ENCODE data around the gene UHRF1.

Gene UHRF1

GRCh38 chr19:4909156-4909896, at the start of gene UHRF1:
UHRF1 (plus strand) TSS chr19:4909501; CDS start chr19:4910886, 1,385 bp downstream.
- no peaks in the 10 kb centered on the region for H3K27me3 ChIP-seq (ENCODE audit: low read depth, low read length)
- H3K4me3 ChIP-seq (ENCODE audit: low read depth in 1 of 2, low read length in 2 of 2) = peak within 1 kb of the TSS; percentile 67 to 74
- peaks cover 9 to 27% of the 10 kb centered on the region in 2 donors for H3K4me1 ChIP-seq (ENCODE audit: control insufficient read depth in 1 of 2, insufficient read depth in 2 of 2, low read length in 2 of 2)
- H3K36me3 ChIP-seq (ENCODE audit: control insufficient read depth in 1 of 2, insufficient read depth in 2 of 2, low read length in 2 of 2) = no peaks in the 10 kb centered on the region
- H3K27ac ChIP-seq (ENCODE audit: low read length) = no peak within 1 kb of the TSS
- H3K9me3 ChIP-seq (ENCODE audit: control insufficient read depth in 1 of 2, low read length in 2 of 2) = no peaks in the 10 kb centered on the region

- no peak overlapping the region for H3K27ac ChIP-seq (ENCODE audit: low read length)
- H3K27me3 ChIP-seq (ENCODE audit: low read depth, low read length) = no peaks in the 10 kb centered on the region
- no peaks in the 10 kb centered on the region for H3K9me3 ChIP-seq (ENCODE audit: control insufficient read depth in 1 of 2, low read length in 2 of 2)
- no peaks in the 10 kb centered on the region for H3K4me1 ChIP-seq (ENCODE audit: control insufficient read depth in 1 of 2, insufficient read depth in 2 of 2, low read length in 2 of 2)
- H3K4me3 ChIP-seq (ENCODE audit: low read depth in 1 of 2, low read length in 2 of 2) = no peak overlapping the region
- peaks cover 15 to 41% of the 10 kb centered on the region in 2 donors for H3K36me3 ChIP-seq (ENCODE audit: control insufficient read depth in 1 of 2, insufficient read depth in 2 of 2, low read length in 2 of 2)
Measured at GRCh38 chr19:4859697-4860096, 49.6 kb upstream of the UHRF1 start.

GRCh38 chr19:4861147-4861546, 48.2 kb upstream of the UHRF1 start:
- Histone ChIP-seq H3K27ac (ENCODE audit: low read length) (no peak overlapping the region), H3K36me3 (ENCODE audit: control insufficient read depth in 1 of 2, insufficient read depth in 2 of 2, low read length in 2 of 2) (peaks cover 11 to 35% of the 10 kb centered on the region in 2 donors), H3K27me3 (ENCODE audit: low read depth, low read length) (no peaks in the 10 kb centered on the region), H3K4me1 (ENCODE audit: control insufficient read depth in 1 of 2, insufficient read depth in 2 of 2, low read length in 2 of 2) (no peaks in the 10 kb centered on the region), H3K9me3 (ENCODE audit: control insufficient read depth in 1 of 2, low read length in 2 of 2) (no peaks in the 10 kb centered on the region), H3K4me3 (ENCODE audit: low read depth in 1 of 2, low read length in 2 of 2) (no peak overlapping the region)

GRCh38 chr19:4866595-4867424, 42.5 kb upstream of the UHRF1 start:
- Histone ChIP-seq H3K27me3 (ENCODE audit: low read depth, low read length) (no peaks in the 10 kb centered on the region), H3K4me1 (ENCODE audit: control insufficient read depth in 1 of 2, insufficient read depth in 2 of 2, low read length in 2 of 2) (peaks cover 4% of the 10 kb centered on the region in 2 donors), H3K36me3 (ENCODE audit: control insufficient read depth in 1 of 2, insufficient read depth in 2 of 2, low read length in 2 of 2) (no peaks in the 10 kb centered on the region), H3K27ac (ENCODE audit: low read length) (peak overlapping the region; percentile 73), H3K9me3 (ENCODE audit: control insufficient read depth in 1 of 2, low read length in 2 of 2) (no peaks in the 10 kb centered on the region), H3K4me3 (ENCODE audit: low read depth in 1 of 2, low read length in 2 of 2) (peak overlapping the region; percentile 81 to 84)

GRCh38 chr19:4867534-4868285, 41.6 kb upstream of the UHRF1 start, which contains the start of gene PLIN3:
PLIN3 (minus strand) TSS chr19:4867667; CDS start chr19:4861394, 6,273 bp downstream.
- H3K27ac ChIP-seq (ENCODE audit: low read length) = peak within 1 kb of the TSS; percentile 73
- no peaks in the 10 kb centered on the region for H3K36me3 ChIP-seq (ENCODE audit: control insufficient read depth in 1 of 2, insufficient read depth in 2 of 2, low read length in 2 of 2)
- no peaks in the 10 kb centered on the region for H3K9me3 ChIP-seq (ENCODE audit: control insufficient read depth in 1 of 2, low read length in 2 of 2)
- H3K4me3 ChIP-seq (ENCODE audit: low read depth in 1 of 2, low read length in 2 of 2) = peak within 1 kb of the TSS; percentile 81 to 84
- H3K27me3 ChIP-seq (ENCODE audit: low read depth, low read length) = no peaks in the 10 kb centered on the region
- peaks cover 4% of the 10 kb centered on the region in 2 donors for H3K4me1 ChIP-seq (ENCODE audit: control insufficient read depth in 1 of 2, insufficient read depth in 2 of 2, low read length in 2 of 2)

GRCh38 chr19:4868286-4868834, 40.9 kb upstream of the UHRF1 start:
- Histone ChIP-seq H3K4me3 (ENCODE audit: low read depth in 1 of 2, low read length in 2 of 2) (peak overlapping the region in 1 of 2 donors; percentile 81), H3K27ac (ENCODE audit: low read length) (no peak overlapping the region), H3K4me1 (ENCODE audit: control insufficient read depth in 1 of 2, insufficient read depth in 2 of 2, low read length in 2 of 2) (peaks cover 4% of the 10 kb centered on the region in 2 donors), H3K27me3 (ENCODE audit: low read depth, low read length) (no peaks in the 10 kb centered on the region), H3K36me3 (ENCODE audit: control insufficient read depth in 1 of 2, insufficient read depth in 2 of 2, low read length in 2 of 2) (no peaks in the 10 kb centered on the region), H3K9me3 (ENCODE audit: control insufficient read depth in 1 of 2, low read length in 2 of 2) (no peaks in the 10 kb centered on the region)

GRCh38 chr19:4870025-4870700, 39.1 kb upstream of the UHRF1 start:
- Histone ChIP-seq H3K9me3 (ENCODE audit: control insufficient read depth in 1 of 2, low read length in 2 of 2) (no peaks in the 10 kb centered on the region), H3K27ac (ENCODE audit: low read length) (no peak overlapping the region)

GRCh38 chr19:4871711-4872110, 37.6 kb upstream of the UHRF1 start:
- Histone ChIP-seq H3K4me3 (ENCODE audit: low read depth in 1 of 2, low read length in 2 of 2) (no peak overlapping the region), H3K27ac (ENCODE audit: low read length) (no peak overlapping the region), H3K4me1 (ENCODE audit: control insufficient read depth in 1 of 2, insufficient read depth in 2 of 2, low read length in 2 of 2) (peaks cover 0 to under 1% of the 10 kb centered on the region in 2 donors), H3K27me3 (ENCODE audit: low read depth, low read length) (no peaks in the 10 kb centered on the region), H3K9me3 (ENCODE audit: control insufficient read depth in 1 of 2, low read length in 2 of 2) (no peaks in the 10 kb centered on the region), H3K36me3 (ENCODE audit: control insufficient read depth in 1 of 2, insufficient read depth in 2 of 2, low read length in 2 of 2) (no peaks in the 10 kb centered on the region)

More at GRCh38 chr19:4870025-4870700, 39.1 kb upstream of the UHRF1 start:
- no peaks in the 10 kb centered on the region for H3K36me3 ChIP-seq (ENCODE audit: control insufficient read depth in 1 of 2, insufficient read depth in 2 of 2, low read length in 2 of 2)
- H3K4me1 ChIP-seq (ENCODE audit: control insufficient read depth in 1 of 2, insufficient read depth in 2 of 2, low read length in 2 of 2) = peaks cover 4% of the 10 kb centered on the region in 2 donors
- no peak overlapping the region for H3K4me3 ChIP-seq (ENCODE audit: low read depth in 1 of 2, low read length in 2 of 2)
- H3K27me3 ChIP-seq (ENCODE audit: low read depth, low read length) = no peaks in the 10 kb centered on the region

GRCh38 chr19:4873930-4874329, 35.4 kb upstream of the UHRF1 start:
- Histone ChIP-seq H3K4me1 (ENCODE audit: control insufficient read depth in 1 of 2, insufficient read depth in 2 of 2, low read length in 2 of 2) (no peaks in the 10 kb centered on the region), H3K36me3 (ENCODE audit: control insufficient read depth in 1 of 2, insufficient read depth in 2 of 2, low read length in 2 of 2) (no peaks in the 10 kb centered on the region), H3K4me3 (ENCODE audit: low read depth in 1 of 2, low read length in 2 of 2) (no peak overlapping the region), H3K27me3 (ENCODE audit: low read depth, low read length) (no peaks in the 10 kb centered on the region), H3K27ac (ENCODE audit: low read length) (no peak overlapping the region), H3K9me3 (ENCODE audit: control insufficient read depth in 1 of 2, low read length in 2 of 2) (no peaks in the 10 kb centered on the region)

GRCh38 chr19:4877753-4878490, 31.4 kb upstream of the UHRF1 start:
- Histone ChIP-seq H3K9me3 (ENCODE audit: control insufficient read depth in 1 of 2, low read length in 2 of 2) (no peaks in the 10 kb centered on the region), H3K27ac (ENCODE audit: low read length) (no peak overlapping the region), H3K4me3 (ENCODE audit: low read depth in 1 of 2, low read length in 2 of 2) (no peak overlapping the region), H3K36me3 (ENCODE audit: control insufficient read depth in 1 of 2, insufficient read depth in 2 of 2, low read length in 2 of 2) (no peaks in the 10 kb centered on the region), H3K27me3 (ENCODE audit: low read depth, low read length) (no peaks in the 10 kb centered on the region), H3K4me1 (ENCODE audit: control insufficient read depth in 1 of 2, insufficient read depth in 2 of 2, low read length in 2 of 2) (no peaks in the 10 kb centered on the region)

Measured in muscle layer of duodenum (tissue), 2 donors.